ENCODE data around the gene OR8A1.
A peak's percentile ranks its signal among the peaks of the same experiment; 100 is the strongest.

Gene OR8A1

DNA sequence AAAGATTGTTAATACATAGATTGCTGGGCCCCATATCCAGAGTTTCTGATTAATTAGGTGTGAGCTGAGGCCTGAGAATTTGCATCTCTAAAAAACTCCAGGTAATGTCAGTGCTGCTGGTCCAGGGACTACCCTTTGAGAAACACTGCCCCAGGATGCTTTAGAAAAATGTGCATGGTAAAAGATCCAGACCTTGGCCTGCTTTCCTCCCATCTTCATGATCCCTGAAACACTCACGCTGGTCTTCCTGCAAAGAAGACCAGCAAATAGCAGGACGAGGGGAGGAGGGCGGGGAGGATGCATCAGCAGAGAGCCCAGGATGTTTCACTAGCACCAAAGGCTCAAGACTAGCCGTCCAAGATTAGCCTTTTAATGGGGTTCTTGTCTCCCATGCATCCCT is at the start of gene OR8A1:
Gene OR8A1, plus strand, starts transcription at position 301 of the 400 bp plus-strand sequence. CDS start 123 bp downstream, outside the sequence.
- no peak for DNase-seq

DNA sequence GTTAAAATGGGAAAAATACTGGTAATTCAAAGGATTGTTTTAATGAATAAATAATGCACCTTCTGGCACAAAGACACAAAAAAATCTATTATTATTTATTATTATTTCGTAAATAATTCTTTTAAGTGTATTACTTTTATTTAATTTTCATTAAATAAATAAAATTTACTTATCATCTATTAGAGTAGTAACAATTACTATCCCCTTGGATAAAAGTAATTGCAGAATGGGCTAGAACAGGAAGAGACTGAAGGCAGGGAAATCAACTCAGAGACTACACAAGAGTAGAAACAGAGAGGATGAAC is 49.3 kb upstream of the OR8A1 start:
- DNase-seq, result no peak

DNA sequence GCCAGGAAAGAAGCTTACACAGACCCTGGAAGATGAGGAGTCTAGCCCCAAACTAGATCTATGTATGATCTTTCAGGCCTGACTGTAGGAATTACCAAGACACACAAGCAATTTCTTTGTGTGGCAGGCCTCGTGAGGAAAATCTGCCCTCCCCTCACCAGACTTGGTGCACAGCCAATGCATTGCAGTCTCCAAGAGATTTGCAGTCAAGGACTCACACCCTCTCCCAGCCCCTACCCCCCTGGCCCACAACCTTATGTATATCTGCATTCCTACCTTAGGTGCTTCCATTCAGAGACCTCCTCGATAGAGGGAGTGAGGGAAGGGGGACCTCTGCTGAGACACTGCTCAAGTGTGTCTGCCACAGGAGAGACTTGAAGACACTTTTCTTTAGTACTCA is 36.2 kb upstream of the OR8A1 start:
- no peak for DNase-seq

DNA sequence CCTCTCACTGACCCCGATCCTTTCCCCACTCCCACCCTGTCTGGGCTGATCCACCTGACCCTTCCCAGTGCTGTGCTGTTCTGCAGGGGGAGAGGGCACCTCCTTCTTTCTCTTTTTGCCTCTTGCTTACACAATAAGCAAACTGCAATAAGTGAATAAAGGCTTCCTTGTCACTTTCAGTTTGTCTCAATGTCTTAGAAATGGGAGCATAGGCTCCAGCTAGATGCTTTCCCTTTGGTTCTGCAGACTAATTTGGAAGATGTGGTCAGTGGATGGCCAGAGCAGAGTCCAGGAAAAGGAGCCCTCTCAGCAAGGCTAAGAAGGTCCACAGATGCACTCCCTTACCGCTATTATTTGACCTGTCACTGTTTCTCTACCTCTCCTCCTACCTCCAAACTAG is 35.7 kb upstream of the OR8A1 start:
- DNase-seq, result no peak

DNA sequence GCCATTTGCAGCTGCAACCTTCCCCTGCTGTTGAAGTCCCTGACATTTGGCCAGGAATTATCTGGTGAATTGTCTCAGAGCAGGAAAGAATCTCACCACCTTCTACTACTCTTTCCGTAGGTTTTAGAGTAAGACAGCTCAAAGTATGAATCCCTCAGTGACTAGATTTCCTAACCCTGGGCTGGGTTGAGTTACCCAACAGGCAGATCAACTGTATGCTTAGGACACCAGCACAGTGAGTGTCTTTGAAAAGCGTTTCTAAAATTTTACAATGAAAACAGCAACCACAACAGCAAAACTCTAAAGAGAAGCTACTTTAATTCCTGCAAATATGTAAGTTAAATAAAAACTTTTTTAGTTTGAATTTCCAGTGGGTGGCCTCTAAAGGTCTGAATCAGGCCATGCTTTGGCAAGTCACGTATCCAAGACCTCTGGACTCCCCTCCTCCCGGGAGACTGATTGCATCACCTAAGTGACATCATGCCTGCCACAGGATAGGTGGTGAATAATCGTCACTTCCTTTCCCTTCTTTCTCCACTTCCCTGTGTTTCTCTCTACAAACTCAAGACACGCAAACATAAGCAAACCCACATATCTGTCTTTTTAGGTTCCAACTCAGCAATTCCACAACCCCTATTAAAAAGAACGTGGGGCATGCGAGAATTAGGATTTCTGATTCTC is 34.1 kb upstream of the OR8A1 start:
- no peak for DNase-seq

DNA sequence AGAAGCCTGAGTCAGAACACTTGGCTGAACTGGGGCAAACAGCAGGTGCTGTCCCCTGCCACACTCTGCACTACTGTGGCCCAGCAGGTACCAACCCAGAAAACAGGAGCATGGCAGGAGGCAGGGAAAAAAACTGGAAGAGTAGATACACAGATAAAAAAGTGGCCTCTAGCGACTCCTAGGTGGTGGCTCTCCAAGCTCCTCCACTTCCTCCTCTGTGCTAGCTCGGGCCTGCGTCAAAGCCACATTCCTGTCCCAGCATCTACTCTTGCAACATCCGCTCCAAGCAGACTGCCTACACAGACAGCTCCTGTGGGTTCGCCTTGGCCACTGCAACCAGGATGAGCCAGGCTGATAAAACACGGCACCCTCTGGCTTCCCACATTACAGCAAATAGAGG is 33.3 kb upstream of the OR8A1 start:
- DNase-seq, result peak; percentile 7

DNA sequence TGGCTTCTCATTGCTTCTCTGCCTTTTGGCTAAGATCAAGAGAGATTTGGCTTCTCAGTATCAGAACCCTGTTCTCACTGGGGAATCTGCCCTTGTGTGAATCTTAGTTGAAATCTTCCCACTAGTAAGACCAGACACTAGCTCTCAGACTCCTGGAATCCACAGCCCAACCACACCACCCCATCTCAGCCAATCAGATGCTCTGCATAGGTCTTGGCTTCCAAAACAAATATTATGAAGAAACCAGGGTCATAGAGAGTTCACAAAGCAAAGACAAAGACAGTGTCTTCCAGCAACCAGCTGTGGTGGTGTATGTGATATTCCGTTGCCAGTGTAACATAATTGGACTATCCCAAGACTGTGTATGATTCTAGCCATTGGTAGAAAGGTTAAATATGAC is 31.8 kb upstream of the OR8A1 start:
- DNase-seq, result no peak

DNA sequence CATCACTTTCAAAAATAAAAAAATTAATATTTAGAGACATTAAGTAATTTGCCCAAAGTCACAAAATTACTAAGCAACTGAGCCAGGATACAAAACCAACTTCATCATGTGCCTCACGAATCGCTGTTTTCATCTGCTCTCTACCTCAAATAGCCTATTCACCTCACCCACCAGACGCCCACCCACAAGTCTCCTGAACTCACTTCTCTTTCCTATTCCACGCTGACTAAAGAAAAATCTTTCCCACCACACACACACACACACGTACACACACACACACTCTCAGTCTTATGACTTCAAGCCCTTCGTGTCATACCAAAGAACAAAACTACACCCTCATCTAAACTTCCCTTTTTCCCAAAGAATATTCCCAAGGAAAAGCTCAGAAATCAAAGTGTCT is 28.6 kb upstream of the OR8A1 start:
- DNase-seq, result no peak

DNA sequence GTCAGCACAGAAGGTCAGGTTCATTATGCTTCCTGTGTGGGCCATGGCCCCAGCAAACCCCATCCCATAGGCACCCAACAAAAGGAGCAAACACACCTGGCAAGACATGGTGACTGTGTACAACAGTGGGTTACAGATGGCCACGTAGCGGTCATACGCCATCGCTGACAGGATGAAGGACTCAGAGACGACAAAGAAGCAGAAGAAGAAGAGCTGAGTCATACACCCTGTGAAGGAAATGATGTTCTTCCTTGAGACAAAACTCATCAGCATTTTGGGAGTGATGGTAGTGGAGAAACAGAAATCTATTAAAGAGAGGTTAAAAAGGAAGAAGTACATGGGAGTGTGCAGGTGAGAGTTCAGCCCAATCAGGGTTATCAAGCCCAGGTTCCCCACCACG is 26.7 kb upstream of the OR8A1 start:
- DNase-seq, result no peak

DNA sequence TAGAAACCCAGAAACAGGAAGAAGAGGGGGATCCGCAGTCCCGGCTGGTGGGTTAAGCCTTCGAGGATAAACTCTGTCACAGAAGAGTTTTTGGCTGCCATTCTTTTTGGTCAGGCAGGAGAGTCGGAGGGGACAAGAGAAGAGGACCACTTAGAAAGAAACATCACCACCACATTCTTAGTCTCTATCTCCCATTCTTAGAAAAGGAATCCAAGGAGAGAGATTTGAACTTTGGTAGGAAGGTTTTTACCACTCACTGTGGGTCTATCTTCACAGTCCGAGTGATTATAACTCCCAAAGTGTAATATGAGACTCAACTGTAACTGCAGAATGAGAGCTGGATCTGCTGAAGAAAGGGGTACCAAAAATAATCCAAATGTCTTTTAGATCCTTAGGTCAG is 26.2 kb upstream of the OR8A1 start, which contains the start of gene OR8B12:
Gene OR8B12, minus strand, starts transcription at position 101 of the 400 bp plus-strand sequence. Its CDS starts 0 bp downstream, at position 101.
- no peak for DNase-seq

DNA sequence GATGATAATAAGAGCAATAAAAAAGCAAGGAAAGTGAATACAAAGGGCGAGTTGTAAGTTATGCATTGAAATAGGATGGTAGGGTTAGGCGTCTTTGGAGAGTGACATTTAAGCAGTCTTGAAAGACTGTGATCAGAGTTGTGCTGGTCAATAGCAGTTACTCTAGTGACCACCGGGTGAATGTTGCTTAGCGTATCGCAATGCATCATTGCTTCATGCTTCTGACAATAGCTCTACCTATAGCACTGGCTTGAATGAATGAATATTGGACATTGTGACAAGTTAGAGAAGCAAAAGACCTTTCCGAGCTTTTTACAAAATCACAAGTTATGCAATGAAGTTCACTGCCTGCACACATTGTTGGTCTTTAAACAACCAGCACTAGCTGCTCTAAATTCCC is 18.6 kb upstream of the OR8A1 start:
- no peak for DNase-seq

DNA sequence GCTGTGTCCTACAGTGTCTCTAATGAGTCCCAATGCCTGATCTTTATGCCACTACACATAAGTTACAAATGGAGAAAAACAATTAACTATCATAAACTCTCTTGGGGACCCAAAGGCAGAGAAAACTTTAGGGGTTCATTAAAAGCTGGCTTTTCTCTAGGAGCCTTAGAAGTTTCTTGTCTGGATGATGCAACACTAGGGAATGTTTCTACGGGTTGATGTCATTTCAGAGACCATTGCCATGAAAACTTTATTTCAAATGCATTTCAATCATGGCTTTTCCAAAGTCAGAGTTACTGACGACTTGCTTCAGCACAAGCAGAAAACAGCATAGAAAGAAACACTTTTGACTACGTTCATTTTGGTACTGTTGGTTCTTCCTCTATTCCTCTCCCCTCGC is 17.8 kb upstream of the OR8A1 start:
- DNase-seq, result no peak

DNA sequence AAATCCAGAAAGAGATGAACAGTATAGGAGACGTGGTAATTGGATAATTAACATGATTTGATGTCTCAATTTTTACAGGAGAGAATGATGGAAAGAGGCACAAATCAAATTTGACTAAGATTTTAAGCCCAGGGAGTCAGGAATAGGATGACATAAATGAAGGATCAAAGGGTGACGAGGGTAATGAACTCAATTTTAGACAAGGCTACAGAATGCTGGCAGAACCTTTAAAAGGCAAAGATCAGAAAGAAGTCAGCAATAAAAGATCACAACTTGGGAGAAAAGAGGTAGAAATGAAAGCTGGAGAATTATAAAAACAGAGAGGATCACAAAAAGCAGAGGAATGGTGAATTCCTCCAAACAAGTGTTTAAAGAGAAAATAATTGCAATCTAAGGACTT is 13.0 kb upstream of the OR8A1 start:
- DNase-seq, result no peak

DNA sequence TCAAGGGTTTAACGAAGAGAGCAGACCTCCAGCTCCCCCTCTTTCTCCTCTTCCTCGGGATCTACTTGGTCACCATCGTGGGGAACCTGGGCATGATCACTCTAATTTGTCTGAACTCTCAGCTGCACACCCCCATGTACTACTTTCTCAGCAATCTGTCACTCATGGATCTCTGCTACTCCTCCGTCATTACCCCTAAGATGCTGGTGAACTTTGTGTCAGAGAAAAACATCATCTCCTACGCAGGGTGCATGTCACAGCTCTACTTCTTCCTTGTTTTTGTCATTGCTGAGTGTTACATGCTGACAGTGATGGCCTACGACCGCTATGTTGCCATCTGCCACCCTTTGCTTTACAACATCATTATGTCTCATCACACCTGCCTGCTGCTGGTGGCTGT is 363 bp downstream of the OR8A1 start:
- no peak for DNase-seq

DNA sequence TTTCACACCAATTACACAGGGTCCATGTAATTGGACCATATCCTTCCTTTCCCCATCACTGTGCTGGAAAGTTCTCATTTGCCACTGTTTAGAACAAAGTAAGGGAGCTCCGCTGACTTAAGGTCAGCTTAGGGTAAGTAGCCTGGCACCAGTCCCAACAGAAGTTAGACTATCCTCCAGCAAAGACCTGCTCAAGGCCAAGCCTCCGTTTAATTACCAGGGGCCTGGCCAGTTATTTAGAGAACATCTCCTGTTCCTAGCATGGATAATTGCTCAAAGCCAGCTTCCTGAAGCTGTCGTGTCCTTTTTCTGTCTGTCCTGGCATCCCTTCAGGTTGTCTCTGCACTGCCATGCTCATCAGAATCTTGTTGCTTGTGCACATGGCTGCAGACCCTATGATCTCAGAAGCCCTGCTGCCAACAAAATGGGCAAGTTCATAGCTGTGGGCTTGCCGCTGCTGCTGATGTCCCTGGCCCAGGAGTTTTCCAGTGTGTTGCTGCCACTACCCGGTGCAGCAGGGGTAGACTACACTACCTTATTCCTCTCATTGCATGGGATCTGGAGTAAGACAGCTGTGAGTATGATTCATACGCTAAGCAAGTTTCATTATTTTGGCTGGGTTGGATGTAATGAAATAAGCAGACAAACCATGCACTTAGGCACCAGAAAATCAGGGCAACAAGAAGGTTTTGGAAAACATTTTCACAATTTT is 8.1 kb downstream of the OR8A1 start:
- no peak for DNase-seq

DNA sequence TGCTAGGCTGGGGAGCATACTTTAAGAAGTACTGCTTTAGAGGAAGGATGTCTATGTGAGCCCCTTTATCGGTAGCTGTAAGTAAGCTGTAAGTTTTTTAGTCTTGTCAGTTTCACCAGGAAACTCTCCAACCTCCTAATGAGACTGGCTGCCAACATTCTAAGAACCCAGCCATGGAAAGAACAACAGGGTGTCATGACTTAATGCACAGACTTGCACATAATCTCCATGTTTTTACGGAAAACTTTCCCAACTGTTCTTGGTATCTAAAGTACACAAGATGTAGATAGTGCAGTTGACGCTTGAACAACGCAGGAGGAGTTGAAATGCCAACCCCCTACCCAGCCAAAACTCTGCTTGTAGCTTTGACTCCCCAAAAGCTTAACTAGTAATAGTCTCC is 9.0 kb downstream of the OR8A1 start:
- no peak for DNase-seq

DNA sequence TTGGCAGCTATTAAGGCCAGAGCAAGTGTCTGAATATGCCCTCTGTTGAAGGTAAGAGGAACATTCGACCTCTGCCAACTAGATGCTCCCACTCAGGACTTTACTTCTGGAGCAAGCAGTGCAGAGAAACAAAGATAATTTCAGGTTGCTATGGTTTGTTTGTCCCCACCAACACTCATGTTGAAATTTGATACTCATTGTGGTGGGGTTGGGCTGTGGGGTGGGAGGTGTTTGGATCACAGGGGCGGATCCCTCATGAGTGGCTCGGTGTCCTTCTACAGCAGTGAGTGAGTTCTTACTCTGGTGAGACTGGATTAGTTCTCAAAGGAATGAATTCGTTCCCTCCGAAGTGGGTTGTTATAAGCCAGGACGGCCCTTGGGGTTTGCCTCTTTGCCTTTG is 12.0 kb downstream of the OR8A1 start:
- no peak for DNase-seq

DNA sequence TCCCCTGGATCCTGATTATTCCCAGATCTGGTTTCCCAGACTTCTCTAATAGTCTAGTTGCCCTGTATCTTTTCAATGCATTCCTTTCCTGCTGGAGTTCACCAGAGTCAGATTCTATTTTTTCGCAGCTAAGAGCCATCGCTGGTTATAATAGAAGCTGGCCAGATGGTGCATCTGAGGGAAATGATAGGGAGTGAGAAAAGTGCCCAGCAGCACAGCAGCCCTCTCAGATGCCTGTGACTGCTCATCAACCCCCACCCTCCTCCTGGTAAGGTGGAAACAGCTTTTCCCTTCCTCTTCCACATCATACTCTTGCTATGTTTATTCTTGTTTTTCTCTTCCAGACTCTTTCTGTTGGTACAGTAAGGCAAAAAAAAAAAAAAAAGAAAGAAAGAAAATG is 12.8 kb downstream of the OR8A1 start:
- no peak for DNase-seq

DNA sequence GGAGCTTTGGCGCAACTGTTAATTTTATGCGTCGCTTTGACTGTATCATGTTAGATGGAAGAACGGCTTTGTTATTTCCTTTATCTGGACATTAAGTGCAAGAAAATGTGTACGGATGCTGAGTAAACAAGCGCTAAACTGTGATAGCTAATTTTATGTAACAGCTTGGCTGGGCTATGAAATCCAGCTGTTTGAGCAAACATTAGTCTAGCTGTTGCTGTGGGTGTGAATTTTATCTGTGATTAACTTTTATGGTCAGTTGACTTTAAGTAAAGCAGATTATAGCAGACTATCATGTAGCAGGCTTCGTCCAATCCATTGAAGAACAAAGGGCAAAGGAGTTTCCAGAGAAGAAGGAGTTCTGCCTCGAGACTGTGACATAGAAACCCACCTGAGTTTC is 14.0 kb downstream of the OR8A1 start:
- no peak for DNase-seq

DNA sequence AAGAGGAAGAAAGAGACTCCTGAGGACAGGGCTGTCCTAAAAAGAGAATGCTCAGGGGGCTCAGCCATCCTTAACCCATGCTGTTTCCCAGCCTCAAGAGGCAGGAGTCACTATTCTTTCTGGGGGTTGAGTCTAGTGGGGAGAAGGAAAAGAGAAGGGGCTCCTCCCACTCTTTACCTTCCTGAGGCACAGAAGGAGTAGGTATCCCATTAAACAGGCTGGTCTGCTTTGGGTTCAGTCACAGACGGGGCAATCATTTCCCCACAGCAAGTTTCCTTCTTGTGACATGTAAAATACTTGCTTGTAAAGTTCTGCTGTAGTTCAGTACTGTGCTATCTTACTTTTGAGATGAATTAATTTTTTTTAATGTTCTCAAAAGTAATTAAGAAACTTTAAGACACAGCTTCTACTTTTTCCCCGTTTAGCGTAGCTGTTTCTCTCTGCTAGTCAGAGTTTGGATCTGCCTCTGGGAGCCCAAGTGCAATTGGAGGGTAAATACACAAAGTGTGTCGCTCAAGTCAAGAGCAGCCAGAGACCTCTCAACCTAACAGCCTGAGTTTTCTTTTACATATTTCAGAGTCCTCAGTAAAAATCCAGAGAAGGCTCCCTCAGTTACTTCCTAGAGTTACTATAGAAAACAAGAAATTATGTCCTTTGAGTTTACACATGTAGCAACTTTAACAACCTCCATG is 15.0 kb downstream of the OR8A1 start:
- no peak for DNase-seq

DNA sequence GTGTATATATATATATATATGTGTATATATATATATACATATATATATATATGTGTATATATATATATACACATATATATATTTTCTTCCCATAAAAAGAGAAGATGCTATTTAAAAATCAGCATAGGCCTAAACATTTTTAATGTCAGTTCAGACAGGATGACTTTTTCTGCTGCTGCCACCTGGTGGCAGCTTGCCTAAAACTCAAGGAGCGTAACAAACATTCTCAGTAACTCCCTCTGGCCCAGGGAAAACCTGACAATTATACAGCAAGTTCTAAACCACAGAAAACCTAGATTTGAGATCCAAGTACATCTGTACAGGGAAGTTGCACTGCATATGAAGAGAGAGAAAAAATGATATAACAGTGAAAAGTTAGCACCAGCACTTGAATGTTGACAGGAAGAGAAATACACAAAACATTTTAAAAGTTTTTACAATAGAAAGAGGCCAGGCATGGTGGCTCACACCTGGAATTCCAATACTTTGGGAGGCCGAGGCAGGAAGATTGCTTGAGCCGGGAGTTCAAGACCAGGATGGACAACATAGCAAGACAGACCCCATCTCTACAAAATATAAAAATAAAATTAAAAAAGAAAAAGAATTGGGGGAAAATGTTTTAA is 16.6 kb downstream of the OR8A1 start:
- DNase-seq, result peak; percentile 69

DNA sequence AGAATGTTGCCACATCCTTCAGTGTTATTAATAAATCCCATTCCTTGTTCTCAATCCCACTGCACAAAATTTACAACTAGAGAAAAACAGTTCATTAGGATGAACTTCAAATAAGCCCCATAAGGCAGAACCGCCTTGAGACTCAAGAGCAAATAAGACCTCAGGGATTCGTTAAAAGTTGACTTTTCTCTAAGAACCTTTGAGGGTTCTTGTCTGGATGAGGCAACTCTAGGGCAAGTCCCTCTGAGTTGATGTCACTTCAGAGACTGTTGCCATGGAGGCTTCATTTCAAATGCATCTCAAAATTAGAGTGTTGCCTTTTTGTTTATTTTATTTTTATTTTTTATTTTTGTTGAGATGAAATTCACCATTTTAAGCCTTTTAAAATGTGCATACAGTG is 21.6 kb downstream of the OR8A1 start:
- no peak for DNase-seq

DNA sequence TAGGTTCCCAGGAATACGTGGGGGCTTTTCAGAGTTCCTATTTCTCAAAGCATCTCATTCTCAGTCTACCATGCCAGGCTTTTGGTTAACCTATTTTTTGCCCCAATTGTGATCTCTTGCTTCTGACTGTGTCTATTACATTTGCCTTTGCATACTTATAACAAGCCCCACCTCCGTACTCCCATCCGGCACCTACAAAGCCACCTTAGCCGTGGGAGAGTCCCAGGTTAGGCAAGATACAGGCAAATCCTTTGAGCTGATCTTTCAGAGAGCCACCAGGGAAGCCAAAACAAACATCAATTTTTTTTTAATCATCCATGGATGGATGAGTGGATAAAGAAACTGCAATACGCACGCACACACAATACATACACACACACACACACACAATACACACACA is 22.8 kb downstream of the OR8A1 start:
- DNase-seq, result no peak

DNA sequence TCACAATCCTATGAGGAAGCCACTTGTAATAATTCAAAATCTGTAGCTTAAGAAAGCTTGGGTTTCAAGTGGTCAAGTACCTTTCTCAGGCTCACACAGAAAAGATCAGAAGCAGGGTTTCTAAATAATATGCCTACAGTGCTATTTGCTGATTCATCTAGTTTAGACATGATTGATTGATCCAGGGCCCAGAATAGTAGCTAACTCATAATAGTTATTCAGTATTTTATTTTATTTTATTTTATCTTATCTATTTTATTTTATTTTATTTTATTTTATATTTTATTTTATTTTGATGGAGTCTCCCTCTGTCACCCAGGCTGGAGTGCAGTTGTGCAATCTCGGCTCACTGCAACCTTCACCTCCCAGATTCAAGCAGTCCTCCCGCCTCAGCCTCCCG is 25.5 kb downstream of the OR8A1 start:
- no peak for DNase-seq

All from hematopoietic multipotent progenitor cell treated with erythropoietin and hydrocortisone succinate and interleukin-3 and kit ligand, for 8 days (in vitro differentiated cells).